Subcutaneous adipose tissue (tissue), 4 donors: ENCODE data around the gene ZCCHC2. TPM values are rescaled to one million over a fixed set of nuclear protein-coding genes. Genes with fewer than 3 reads are reported as not detected.

Source experiments
- total RNA-seq, 4 donors: library from RNA; depleted of rRNA; stranded (reverse); fragments of >200 nt; gene quantifications; one replicate each; pipeline ENCODE4 v1.1.0, GENCODE V29; 2016
- TF ChIP-seq, protein P1 (sequence below): fragments of 450-650 bp; IDR thresholded peaks from one replicate; pipeline ENCODE4 v1.5.1; 2016; ENCODE audit warnings: low read depth, mild to moderate bottlenecking, control low read depth, antibody characterized with exemption, moderate library complexity

Gene ZCCHC2
- total RNA-seq, 4 donors from 2014 or later = 33.5 to 48.1 (median 37.1) TPM

- TF ChIP-seq, protein P1, sequence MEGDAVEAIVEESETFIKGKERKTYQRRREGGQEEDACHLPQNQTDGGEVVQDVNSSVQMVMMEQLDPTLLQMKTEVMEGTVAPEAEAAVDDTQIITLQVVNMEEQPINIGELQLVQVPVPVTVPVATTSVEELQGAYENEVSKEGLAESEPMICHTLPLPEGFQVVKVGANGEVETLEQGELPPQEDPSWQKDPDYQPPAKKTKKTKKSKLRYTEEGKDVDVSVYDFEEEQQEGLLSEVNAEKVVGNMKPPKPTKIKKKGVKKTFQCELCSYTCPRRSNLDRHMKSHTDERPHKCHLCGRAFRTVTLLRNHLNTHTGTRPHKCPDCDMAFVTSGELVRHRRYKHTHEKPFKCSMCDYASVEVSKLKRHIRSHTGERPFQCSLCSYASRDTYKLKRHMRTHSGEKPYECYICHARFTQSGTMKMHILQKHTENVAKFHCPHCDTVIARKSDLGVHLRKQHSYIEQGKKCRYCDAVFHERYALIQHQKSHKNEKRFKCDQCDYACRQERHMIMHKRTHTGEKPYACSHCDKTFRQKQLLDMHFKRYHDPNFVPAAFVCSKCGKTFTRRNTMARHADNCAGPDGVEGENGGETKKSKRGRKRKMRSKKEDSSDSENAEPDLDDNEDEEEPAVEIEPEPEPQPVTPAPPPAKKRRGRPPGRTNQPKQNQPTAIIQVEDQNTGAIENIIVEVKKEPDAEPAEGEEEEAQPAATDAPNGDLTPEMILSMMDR = no peak
Measured at GRCh38 chr18:62499263-62499650, 23.6 kb upstream of the ZCCHC2 start.

DNA sequence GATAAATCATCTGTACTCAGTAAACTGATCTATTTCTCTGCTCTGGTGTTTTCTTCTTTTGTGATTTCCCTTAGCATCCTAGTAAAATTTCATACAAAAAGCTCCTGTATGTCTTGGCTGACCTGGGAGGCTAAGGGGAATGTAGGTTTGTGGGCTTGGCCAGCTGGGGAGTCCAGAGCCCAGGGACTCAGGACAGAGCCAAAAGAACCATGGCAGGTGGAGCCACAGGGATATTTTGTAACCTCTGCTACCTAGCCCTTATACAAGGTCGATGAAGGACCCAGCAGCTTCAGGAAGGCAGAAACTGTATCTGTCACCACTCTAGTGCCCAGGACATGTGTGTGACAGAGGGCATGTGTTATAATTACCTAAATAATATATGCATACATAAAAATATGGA is 22.7 kb upstream of the ZCCHC2 start:
- TF ChIP-seq, protein P1 = no peak

DNA sequence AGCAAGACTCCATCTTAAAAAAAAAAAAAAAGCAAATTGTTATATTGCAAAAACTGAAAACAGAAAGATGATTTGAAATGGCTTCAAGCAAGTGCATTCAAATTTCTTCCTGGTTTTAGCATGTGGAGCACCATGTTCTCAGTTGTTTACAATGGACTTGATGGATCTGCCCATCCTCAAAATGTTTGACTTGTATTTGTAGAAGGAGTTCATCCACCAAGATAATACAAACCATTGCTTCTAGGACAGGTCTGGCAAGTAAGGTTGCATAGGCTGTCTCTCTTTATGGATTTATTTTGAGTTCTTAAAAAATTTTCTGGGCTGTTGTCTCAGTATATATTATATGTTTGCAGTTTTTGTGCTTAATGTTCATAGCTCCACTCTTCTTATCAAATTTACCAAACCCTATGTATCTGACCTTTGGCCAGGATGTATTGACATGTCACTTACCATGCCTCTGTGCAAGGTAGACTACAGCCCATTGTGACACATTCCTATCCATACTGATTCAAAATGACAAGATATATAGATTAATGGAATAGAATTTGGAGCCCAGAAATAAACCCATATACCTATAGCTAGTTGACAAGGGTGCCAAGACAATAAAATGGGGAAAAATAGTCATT is 21.7 kb upstream of the ZCCHC2 start:
- TF ChIP-seq, protein P1 = no peak

DNA sequence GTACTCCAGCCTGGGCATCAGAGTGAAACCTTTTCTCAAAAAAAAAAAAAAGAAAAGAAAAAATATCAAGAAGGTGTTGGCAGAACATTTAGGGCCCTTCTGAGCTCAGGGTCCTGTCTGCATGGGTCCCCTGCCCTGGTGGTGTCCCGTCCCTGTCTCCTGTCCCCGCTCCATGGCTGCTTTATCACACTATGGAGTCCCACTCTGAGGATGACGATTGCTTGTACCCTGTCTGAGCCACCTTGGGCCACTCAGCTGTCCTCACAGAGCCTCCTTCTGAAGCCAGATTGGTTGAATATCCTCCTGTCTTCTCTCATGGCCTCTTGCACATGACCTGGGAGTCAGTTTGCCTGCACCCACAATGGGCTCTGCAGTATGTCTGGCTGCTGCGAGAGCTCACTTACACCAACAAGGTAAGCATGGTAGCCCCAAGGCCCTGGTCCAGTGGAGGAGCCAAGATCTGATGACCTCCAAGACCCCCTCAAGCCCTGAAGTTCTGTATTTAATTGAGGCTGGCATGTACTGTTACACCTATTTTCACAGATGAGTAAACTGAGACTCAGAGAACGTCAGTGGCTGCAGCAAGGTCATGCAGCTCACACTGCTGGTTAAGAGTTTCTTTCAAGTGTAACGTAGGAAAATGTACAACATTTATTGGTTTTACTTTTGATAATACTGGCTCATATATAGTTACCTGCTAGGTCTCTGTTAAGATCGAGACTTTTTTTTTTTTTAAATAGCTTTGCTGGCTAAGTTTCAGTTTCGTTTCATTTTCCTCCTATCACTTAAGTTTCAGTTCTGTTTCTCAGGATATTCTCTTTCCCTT is 16.9 kb upstream of the ZCCHC2 start:
- TF ChIP-seq, protein P1 = no peak

GRCh38 chr18:62506495-62507143 is 16.2 kb upstream of the ZCCHC2 start:
- TF ChIP-seq, protein P1 = no peak

DNA sequence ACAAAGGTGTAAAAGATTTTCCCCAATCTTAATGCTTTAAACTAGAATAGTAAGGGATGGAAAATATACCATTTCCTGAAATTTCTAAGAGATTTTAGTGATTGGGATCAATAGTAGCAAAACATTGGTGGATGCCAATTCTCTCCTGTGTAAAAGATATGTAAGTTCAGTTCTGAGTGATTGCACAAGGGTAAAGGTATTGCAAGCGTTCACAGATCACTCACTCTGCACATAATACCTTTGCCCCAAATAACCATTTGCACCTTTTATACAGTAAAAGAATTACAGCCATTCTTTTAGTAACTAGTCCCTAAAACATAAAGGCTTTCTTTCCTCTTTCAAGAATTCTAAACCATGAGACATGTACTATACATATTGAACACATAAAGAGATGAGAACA is 13.0 kb upstream of the ZCCHC2 start:
- TF ChIP-seq, protein P1 = no peak

- TF ChIP-seq, protein P1 = no peak
Measured at GRCh38 chr18:62510789-62511188, 12.0 kb upstream of the ZCCHC2 start.
